Ishikawa (cell line): ENCODE data around the gene ATG101.

Experiments
- CEBPB ChIP-seq: IDR thresholded peaks from 2 replicates; pipeline ENCODE4 v1.6.1; 2012
- EP300 ChIP-seq: IDR thresholded peaks from 2 replicates; pipeline ENCODE4 v1.6.1; 2012; ENCODE audit warnings: borderline replicate concordance
- FOXM1 ChIP-seq: IDR thresholded peaks from 2 replicates; pipeline ENCODE4 v1.6.1; 2012; ENCODE audit warnings: low read depth, borderline replicate concordance

- TF ChIP-seq CEBPB (no peak), EP300 (no peak), FOXM1 (no peak)
Measured at GRCh38 chr12:52089491-52089890, 19.7 kb downstream of the ATG101 start.
